Measurements from ENCODE around the gene TSFM.

The TSFM gene

DNA sequence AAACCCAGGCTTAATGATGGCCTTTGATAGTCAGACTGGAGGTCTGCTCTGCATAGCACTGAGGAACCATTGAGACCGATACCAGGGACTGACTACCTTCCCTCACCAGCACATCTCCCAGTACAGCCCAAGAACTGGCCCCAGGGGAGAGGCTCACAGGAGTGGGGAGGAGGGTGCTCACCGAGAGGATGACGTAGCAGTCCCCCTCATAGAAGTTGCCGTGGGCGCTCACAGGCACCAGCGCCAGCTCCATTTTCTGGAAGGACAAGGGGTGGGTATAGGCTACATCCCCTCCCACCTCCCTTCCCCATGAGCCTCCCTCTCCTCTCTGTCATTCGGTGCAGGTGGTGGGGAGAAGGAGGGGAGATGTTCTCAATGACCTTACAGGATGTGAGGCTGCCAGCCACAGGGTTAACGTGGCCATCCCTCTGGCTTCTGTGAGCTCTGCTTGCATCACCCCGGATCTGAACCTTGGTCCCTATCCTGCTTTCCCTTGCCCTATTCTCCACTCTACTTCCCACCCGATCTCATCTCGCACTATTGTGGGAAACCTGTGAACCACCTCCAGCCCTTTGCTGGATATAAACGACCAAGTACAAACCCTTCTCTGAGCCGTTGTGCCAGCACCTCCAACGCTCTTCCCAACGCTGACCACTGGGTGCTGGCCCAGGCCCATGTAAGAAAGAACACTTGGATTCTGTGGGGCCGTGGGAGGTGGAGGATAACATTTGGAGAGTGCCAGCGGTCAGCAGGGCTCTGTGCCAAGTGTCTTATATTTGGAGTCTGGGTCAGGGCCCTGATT is 31.6 kb downstream of the TSFM start:
- no peak; the same call in 2 of the 3 replicates for ATAC-seq
- TF ChIP-seq, protein P1, sequence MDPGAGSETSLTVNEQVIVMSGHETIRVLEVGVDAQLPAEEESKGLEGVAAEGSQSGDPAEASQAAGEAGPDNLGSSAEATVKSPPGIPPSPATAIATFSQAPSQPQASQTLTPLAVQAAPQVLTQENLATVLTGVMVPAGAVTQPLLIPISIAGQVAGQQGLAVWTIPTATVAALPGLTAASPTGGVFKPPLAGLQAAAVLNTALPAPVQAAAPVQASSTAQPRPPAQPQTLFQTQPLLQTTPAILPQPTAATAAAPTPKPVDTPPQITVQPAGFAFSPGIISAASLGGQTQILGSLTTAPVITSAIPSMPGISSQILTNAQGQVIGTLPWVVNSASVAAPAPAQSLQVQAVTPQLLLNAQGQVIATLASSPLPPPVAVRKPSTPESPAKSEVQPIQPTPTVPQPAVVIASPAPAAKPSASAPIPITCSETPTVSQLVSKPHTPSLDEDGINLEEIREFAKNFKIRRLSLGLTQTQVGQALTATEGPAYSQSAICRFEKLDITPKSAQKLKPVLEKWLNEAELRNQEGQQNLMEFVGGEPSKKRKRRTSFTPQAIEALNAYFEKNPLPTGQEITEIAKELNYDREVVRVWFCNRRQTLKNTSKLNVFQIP (CRISPR knock-in tag; IDR thresholded peaks at IDR 0.05; ENCODE audit: borderline replicate concordance, low read depth): no peak
- TF ChIP-seq, protein P2, sequence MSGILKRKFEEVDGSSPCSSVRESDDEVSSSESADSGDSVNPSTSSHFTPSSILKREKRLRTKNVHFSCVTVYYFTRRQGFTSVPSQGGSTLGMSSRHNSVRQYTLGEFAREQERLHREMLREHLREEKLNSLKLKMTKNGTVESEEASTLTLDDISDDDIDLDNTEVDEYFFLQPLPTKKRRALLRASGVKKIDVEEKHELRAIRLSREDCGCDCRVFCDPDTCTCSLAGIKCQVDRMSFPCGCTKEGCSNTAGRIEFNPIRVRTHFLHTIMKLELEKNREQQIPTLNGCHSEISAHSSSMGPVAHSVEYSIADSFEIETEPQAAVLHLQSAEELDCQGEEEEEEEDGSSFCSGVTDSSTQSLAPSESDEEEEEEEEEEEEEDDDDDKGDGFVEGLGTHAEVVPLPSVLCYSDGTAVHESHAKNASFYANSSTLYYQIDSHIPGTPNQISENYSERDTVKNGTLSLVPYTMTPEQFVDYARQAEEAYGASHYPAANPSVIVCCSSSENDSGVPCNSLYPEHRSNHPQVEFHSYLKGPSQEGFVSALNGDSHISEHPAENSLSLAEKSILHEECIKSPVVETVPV (CRISPR knock-in tag; IDR thresholded peaks at IDR 0.05): no peak
- TF ChIP-seq ESRRG (CRISPR knock-in tag; IDR thresholded peaks at IDR 0.05): no peak
- TF ChIP-seq GLIS3 (CRISPR knock-in tag; IDR thresholded peaks at IDR 0.05): no peak
- TF ChIP-seq, protein P3, sequence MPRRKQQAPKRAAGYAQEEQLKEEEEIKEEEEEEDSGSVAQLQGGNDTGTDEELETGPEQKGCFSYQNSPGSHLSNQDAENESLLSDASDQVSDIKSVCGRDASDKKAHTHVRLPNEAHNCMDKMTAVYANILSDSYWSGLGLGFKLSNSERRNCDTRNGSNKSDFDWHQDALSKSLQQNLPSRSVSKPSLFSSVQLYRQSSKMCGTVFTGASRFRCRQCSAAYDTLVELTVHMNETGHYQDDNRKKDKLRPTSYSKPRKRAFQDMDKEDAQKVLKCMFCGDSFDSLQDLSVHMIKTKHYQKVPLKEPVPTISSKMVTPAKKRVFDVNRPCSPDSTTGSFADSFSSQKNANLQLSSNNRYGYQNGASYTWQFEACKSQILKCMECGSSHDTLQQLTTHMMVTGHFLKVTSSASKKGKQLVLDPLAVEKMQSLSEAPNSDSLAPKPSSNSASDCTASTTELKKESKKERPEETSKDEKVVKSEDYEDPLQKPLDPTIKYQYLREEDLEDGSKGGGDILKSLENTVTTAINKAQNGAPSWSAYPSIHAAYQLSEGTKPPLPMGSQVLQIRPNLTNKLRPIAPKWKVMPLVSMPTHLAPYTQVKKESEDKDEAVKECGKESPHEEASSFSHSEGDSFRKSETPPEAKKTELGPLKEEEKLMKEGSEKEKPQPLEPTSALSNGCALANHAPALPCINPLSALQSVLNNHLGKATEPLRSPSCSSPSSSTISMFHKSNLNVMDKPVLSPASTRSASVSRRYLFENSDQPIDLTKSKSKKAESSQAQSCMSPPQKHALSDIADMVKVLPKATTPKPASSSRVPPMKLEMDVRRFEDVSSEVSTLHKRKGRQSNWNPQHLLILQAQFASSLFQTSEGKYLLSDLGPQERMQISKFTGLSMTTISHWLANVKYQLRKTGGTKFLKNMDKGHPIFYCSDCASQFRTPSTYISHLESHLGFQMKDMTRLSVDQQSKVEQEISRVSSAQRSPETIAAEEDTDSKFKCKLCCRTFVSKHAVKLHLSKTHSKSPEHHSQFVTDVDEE (CRISPR knock-in tag; IDR thresholded peaks at IDR 0.05): no peak
- no peak for TF ChIP-seq TOX (CRISPR knock-in tag; IDR thresholded peaks at IDR 0.05; ENCODE audit: borderline replicate concordance)
- TF ChIP-seq ZC3H10 (CRISPR knock-in tag; IDR thresholded peaks at IDR 0.05): no peak
- TF ChIP-seq TCF4 (CRISPR knock-in tag; IDR thresholded peaks at IDR 0.05; ENCODE audit: borderline replicate concordance): no peak
- no peak for TF ChIP-seq ZNF565 (CRISPR knock-in tag; conservative IDR thresholded peaks at IDR 0.05; ENCODE audit: low read depth)
- TF ChIP-seq, protein P4, sequence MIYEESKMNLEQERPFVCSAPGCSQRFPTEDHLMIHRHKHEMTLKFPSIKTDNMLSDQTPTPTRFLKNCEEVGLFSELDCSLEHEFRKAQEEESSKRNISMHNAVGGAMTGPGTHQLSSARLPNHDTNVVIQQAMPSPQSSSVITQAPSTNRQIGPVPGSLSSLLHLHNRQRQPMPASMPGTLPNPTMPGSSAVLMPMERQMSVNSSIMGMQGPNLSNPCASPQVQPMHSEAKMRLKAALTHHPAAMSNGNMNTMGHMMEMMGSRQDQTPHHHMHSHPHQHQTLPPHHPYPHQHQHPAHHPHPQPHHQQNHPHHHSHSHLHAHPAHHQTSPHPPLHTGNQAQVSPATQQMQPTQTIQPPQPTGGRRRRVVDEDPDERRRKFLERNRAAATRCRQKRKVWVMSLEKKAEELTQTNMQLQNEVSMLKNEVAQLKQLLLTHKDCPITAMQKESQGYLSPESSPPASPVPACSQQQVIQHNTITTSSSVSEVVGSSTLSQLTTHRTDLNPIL (CRISPR knock-in tag; IDR thresholded peaks at IDR 0.05; ENCODE audit: low read depth): no peak
- TF ChIP-seq RARB (CRISPR knock-in tag; IDR thresholded peaks at IDR 0.05): no peak
- TF ChIP-seq, protein P5, sequence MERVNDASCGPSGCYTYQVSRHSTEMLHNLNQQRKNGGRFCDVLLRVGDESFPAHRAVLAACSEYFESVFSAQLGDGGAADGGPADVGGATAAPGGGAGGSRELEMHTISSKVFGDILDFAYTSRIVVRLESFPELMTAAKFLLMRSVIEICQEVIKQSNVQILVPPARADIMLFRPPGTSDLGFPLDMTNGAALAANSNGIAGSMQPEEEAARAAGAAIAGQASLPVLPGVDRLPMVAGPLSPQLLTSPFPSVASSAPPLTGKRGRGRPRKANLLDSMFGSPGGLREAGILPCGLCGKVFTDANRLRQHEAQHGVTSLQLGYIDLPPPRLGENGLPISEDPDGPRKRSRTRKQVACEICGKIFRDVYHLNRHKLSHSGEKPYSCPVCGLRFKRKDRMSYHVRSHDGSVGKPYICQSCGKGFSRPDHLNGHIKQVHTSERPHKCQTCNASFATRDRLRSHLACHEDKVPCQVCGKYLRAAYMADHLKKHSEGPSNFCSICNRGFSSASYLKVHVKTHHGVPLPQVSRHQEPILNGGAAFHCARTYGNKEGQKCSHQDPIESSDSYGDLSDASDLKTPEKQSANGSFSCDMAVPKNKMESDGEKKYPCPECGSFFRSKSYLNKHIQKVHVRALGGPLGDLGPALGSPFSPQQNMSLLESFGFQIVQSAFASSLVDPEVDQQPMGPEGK (CRISPR knock-in tag; IDR thresholded peaks at IDR 0.05; ENCODE audit: borderline replicate concordance): no peak
- no peak for TF ChIP-seq SNAI2 (CRISPR knock-in tag; IDR thresholded peaks at IDR 0.05)
- TF ChIP-seq CSDC2 (CRISPR knock-in tag; IDR thresholded peaks at IDR 0.05): no peak
- TF ChIP-seq OSR1 (CRISPR knock-in tag; IDR thresholded peaks at IDR 0.05): no peak

DNA sequence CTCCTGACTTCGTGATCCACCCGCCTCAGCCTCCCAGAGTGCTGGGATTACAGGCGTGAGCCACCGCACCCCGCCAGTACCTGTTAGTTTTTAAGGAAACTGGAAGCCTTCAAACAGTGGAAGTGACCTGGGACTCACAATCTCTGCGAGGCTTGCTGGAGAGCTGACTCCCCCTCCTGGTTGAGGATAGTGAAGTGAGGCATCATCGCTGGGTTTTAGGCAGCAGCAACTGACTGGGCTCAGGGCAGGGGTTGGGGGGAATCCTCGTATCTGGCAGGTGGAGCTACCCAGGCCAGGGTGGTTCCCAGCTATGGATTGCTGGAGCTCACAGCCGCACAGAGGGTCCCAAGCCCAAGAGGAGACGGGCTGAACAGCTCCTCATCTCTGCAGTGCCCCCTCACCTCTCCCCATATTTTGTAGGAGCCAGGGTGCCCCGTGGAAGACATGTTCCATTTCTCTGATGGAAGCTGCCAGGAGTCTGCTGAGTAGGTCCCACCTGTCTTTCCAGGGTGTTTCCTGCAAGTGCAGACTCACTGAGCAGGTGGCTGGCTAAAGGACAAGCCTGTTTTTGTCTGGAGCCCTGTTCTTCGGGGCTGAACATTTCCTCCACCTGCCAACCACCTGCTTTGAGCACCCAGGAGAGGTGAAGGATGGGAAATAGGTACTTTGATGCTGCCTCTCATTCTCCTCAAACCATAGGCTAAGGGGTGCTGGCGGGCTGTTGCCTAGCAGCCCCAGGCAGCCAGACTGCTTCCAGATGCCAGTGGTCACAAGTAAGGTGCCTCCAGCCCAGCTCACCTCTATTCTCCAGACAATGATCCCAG is 32.8 kb downstream of the TSFM start:
- no peak for TF ChIP-seq ZFP3 (CRISPR knock-in tag; IDR thresholded peaks at IDR 0.05)
- no peak for TF ChIP-seq TOX (CRISPR knock-in tag; IDR thresholded peaks at IDR 0.05; ENCODE audit: borderline replicate concordance)
- TF ChIP-seq, protein P1 (CRISPR knock-in tag; IDR thresholded peaks at IDR 0.05; ENCODE audit: borderline replicate concordance, low read depth): no peak
- no peak for TF ChIP-seq CSDC2 (CRISPR knock-in tag; IDR thresholded peaks at IDR 0.05)
- ATAC-seq: peak; percentile 14

All from SK-N-SH treated with all-trans-retinoic acid at 6 μM for 48 hours (cell line).